AG04450 (cell line): Measurements from ENCODE around the gene SNAPC1. TPM values are rescaled to one million over a fixed set of nuclear protein-coding genes. Genes with fewer than 3 reads are reported as not detected.

ENCODE experiments used
- CTCF ChIA-PET: fragments of 300-600, 350-600 bp; formaldehyde crosslinking; extraction: SDS; loops from one replicate; lab custom pipeline; 2022; ENCODE audit warnings: antibody characterized with exemption, inconsistent platforms; lab: Charles Lee
- POLR2A ChIA-PET: fragments of 350-600 bp; formaldehyde crosslinking; extraction: SDS; loops from one replicate; lab custom pipeline; 2021; ENCODE audit warnings: antibody characterized with exemption, inconsistent platforms; lab: Yijun Ruan, JAX
- DNase-seq: peaks from one replicate; pipeline ENCODE4 v3.0.0-alpha.2; 2011; ENCODE audit warnings: low read depth, low spot score
- H3K27ac ChIP-seq: one replicate; pipeline ENCODE4 v1.5.1; 2012; ENCODE audit warnings: low read depth, low read length, control low read depth
- H3K27me3 ChIP-seq: one replicate; pipeline ENCODE4 v1.6.0; 2012; ENCODE audit warnings: low read length; ENCODE audit not compliant: control insufficient read depth, insufficient read depth
- H3K4me3 ChIP-seq: 2 replicates; pipeline ENCODE4 v1.5.1; 2011; ENCODE audit warnings: mild to moderate bottlenecking, low read depth, low read length, control low read depth
- H3K9me3 ChIP-seq: 2 replicates; pipeline ENCODE4 v1.5.1; 2012; ENCODE audit warnings: low read length; ENCODE audit not compliant: control insufficient read depth, insufficient read depth
- polyA plus RNA-seq: library from polyadenylated mRNA; depleted of rRNA; stranded (reverse); fragments of >200 nt; gene quantifications from 2 replicates; pipeline ENCODE4 v1.2.3, GENCODE V29; 2011
- TF ChIP-seq, protein P1 (sequence below): IDR thresholded peaks from 2 replicates; pipeline ENCODE4 v1.5.1; 2011; ENCODE audit warnings: low read depth, low read length, control low read depth, inconsistent platforms

Gene SNAPC1
- polyA plus RNA-seq, 1 experiment = 18.6 TPM

DNA sequence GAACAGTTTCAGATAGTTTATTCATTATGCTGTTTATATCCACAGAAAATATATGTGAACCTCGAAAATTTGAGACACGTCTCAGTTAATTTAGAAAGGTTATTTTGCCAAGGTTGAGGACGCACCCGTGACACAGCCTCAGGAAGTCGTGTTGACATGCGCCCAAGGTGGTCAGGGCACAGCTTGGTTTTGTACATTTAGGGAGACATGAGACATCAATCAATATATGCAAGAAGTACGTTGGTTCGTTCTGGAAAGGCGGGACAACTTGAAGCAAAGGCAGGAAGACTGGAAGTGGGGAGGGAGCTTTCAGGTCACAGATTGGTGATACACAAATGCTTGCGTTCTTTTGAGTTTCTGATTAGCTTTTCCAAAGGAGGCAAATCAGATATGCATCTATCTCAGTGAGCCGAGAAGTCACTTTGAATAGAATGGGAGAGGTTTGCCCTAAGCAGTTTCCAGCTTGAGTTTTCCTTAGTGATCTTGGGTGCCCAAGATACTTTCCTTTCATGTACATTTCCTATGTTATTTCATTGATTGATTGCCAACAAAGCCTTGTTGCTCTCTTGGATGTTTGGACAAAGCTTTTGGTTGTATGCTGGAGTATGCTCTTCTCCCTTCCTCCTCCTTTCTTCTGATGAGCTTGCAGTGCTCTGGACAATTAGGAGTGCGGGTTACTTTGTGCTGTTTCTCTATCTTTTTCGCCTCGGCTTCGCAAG is 3.2 kb downstream of the SNAPC1 start:
- Histone ChIP-seq H3K27ac (no peak overlapping the region), H3K4me3 (peak overlapping the region; percentile 25), H3K27me3 (no peaks in the 10 kb centered on the region), H3K9me3 (no peaks in the 10 kb centered on the region)
- CTCF ChIA-PET = interaction anchor here (2.2 to 3.9 kb wide), 3 partner anchors 72 to 303 kb away, joined by 9 to 19 read pairs (median 10); no protein-coding TSS in a partner anchor
- TF ChIP-seq, protein P1, sequence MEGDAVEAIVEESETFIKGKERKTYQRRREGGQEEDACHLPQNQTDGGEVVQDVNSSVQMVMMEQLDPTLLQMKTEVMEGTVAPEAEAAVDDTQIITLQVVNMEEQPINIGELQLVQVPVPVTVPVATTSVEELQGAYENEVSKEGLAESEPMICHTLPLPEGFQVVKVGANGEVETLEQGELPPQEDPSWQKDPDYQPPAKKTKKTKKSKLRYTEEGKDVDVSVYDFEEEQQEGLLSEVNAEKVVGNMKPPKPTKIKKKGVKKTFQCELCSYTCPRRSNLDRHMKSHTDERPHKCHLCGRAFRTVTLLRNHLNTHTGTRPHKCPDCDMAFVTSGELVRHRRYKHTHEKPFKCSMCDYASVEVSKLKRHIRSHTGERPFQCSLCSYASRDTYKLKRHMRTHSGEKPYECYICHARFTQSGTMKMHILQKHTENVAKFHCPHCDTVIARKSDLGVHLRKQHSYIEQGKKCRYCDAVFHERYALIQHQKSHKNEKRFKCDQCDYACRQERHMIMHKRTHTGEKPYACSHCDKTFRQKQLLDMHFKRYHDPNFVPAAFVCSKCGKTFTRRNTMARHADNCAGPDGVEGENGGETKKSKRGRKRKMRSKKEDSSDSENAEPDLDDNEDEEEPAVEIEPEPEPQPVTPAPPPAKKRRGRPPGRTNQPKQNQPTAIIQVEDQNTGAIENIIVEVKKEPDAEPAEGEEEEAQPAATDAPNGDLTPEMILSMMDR = no peak
- POLR2A ChIA-PET = no interaction called here
- DNase-seq = no peak

DNA sequence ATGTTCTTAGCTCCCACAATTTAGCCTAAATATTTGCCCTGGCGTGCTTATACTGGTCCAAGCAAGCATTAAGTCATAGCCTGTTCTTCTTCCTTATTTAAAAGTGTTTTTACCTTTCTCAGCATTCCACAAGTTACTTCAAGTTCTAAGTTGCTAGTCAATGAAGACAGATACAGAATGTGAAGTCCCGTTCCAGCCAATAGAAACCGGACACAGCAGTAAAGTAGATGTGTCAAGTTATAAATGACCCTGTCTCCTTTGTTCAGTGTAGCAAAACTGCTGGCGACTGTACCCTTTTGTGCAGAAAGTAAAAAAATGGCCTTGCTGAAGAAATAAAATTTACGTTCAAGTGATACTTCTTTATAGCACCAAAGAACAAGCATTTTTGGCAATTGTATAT is 3.9 kb downstream of the SNAPC1 start:
- Histone ChIP-seq H3K27ac (no peak overlapping the region), H3K27me3 (no peaks in the 10 kb centered on the region), H3K9me3 (no peaks in the 10 kb centered on the region), H3K4me3 (no peak overlapping the region)
- ChIA-PET POLR2A (no interaction called here), CTCF (interaction anchor here (2.2 to 3.9 kb wide), 2 partner anchors 71 to 291 kb away, joined by 9 to 19 read pairs; no protein-coding TSS in a partner anchor)
- TF ChIP-seq, protein P1 = no peak
- no peak for DNase-seq

DNA sequence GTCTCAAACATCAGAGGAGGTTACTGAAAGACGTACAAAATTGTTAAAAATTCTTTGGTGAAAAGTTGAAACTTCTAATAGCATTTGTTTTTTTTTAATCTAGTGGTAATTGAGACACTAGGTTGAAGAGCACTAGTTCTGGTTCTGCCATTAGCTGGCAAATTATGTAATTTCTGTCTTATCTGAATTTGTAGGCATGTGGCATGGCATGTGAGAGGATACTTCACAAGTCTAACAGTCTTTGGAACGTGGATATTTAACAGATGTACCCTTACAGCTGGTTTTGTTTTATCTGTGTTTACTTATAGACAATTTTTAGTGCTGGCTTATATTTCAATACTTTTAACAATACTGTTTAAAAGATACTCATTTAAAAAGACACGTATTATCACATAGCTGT is 6.0 kb downstream of the SNAPC1 start:
- ChIA-PET POLR2A (no interaction called here), CTCF (interaction anchor here (0.7 to 2.3 kb wide), 3 partner anchors 69 to 472 kb away, joined by 3 to 10 read pairs (median 3); no protein-coding TSS in a partner anchor)
- Histone ChIP-seq H3K9me3 (no peaks in the 10 kb centered on the region), H3K27me3 (no peaks in the 10 kb centered on the region), H3K27ac (no peak overlapping the region), H3K4me3 (no peak overlapping the region)
- no peak for DNase-seq
- TF ChIP-seq, protein P1 = no peak

DNA sequence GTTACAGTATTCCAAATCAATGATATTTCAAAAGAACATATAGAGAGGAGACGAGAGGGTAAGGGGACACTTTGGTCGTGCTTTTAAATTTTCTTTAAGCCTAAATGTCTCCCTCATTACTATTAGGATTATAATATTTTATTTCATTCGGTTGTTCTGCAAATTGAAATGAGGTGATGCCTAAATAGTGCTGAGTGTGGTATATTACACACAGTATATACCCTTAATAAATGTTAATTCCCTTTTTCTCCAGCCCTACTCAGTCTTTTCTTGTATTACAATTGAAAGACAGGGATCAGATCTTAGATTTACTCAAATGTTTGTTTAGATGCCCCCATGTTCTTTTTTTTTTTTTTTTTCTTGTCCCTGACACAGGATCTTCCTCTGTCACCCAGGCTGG is 7.7 kb downstream of the SNAPC1 start:
- Histone ChIP-seq H3K27ac (no peak overlapping the region), H3K9me3 (no peaks in the 10 kb centered on the region), H3K4me3 (no peak overlapping the region), H3K27me3 (no peaks in the 10 kb centered on the region)
- DNase-seq = no peak
- ChIA-PET CTCF (no interaction called here), POLR2A (no interaction called here)
- TF ChIP-seq, protein P1 = no peak

DNA sequence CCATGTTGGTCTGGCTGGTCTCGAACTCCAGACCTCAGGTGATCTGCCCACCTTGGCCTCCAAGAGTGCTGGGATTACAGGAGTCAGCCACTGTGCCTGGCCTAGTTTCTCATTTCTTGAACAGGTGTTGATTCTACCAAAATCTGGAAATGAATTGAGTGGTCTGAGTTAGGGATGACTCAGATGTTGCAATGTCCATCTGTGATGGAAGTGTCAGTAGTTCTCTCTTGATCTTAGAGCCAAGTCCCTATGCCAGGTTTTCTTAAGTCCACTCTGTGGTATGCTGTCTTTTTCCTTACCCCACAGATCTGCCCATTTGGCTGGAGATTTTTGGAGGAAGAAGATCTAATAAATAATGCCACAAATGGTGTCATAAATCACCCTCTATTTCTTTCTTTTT is 12.6 kb downstream of the SNAPC1 start:
- CTCF ChIA-PET = interaction anchor here (0.6 kb wide), 1 partner anchor 14 kb away, joined by 7 read pairs; no protein-coding TSS in a partner anchor
- TF ChIP-seq, protein P1 = no peak
- DNase-seq = no peak
- Histone ChIP-seq H3K9me3 (no peaks in the 10 kb centered on the region), H3K27ac (no peak overlapping the region), H3K27me3 (no peaks in the 10 kb centered on the region), H3K4me3 (no peak overlapping the region)
- POLR2A ChIA-PET = no interaction called here
